SK-N-SH treated with all-trans-retinoic acid at 6 μM for 48 hours (cell line): ENCODE data around the gene ALDH4A1.
A peak's percentile ranks its signal among the peaks of the same experiment; 100 is the strongest.

Experiments
- ATAC-seq: fragments of 200-7000 bp; cut with Tn5 transposase; 3 replicates; pipeline ENCODE4 v1.9.1; 2020; ENCODE audit warnings: mild to moderate bottlenecking, moderate library complexity
- ARNTL ChIP-seq: fragments of 450-650 bp; formaldehyde crosslinking; IDR thresholded peaks from 2 replicates; pipeline ENCODE4 v1.5.0; 2020; ENCODE audit warnings: low read depth, mild to moderate bottlenecking, moderate library complexity, borderline replicate concordance
- BACH2 ChIP-seq: fragments of 250-450 bp; sonication (Bioruptor Pico); IDR thresholded peaks from 2 replicates; pipeline ENCODE4 v1.9.0; 2021; ENCODE audit warnings: mild to moderate bottlenecking, borderline replicate concordance
- CSDC2 ChIP-seq: fragments of 250-450 bp; sonication (Bioruptor Pico); IDR thresholded peaks from 2 replicates; pipeline ENCODE4 v1.5.0; 2020; ENCODE audit warnings: mild to moderate bottlenecking, moderate library complexity
- CSRNP3 ChIP-seq: fragments of 250-450 bp; sonication (Bioruptor Pico); IDR thresholded peaks from 2 replicates; pipeline ENCODE4 v1.5.1; 2021; ENCODE audit warnings: mild to moderate bottlenecking, moderate library complexity
- ESRRG ChIP-seq: fragments of 250-450 bp; sonication (Bioruptor Pico); IDR thresholded peaks from 2 replicates; pipeline ENCODE4 v1.6.1; 2021; ENCODE audit warnings: mild to moderate bottlenecking
- GLIS3 ChIP-seq: fragments of 250-450 bp; sonication (Bioruptor Pico); IDR thresholded peaks from 2 replicates; pipeline ENCODE4 v1.5.0; 2020; ENCODE audit warnings: mild to moderate bottlenecking, moderate library complexity
- OSR1 ChIP-seq: fragments of 250-450 bp; sonication (Bioruptor Pico); IDR thresholded peaks from 2 replicates; pipeline ENCODE4 v1.8.0; 2022; ENCODE audit warnings: moderate library complexity, mild to moderate bottlenecking, inconsistent platforms
- PATZ1 ChIP-seq: fragments of 250-450 bp; sonication (Bioruptor Pico); IDR thresholded peaks from 2 replicates; pipeline ENCODE4 v1.8.0; 2020; ENCODE audit warnings: mild to moderate bottlenecking, moderate library complexity, borderline replicate concordance
- POU6F1 ChIP-seq: fragments of 250-450 bp; sonication (Bioruptor Pico); IDR thresholded peaks from 2 replicates; pipeline ENCODE4 v1.8.0; 2021; ENCODE audit warnings: low read depth, mild to moderate bottlenecking, moderate library complexity, borderline replicate concordance
- PPARA ChIP-seq: fragments of 250-450 bp; sonication (Bioruptor Pico); IDR thresholded peaks from 2 replicates; pipeline ENCODE4 v1.5.0; 2020; ENCODE audit warnings: mild to moderate bottlenecking, borderline replicate concordance
- RARB ChIP-seq: fragments of 250-450 bp; sonication (Bioruptor Pico); IDR thresholded peaks from 2 replicates; pipeline ENCODE4 v1.8.0; 2021; ENCODE audit warnings: mild to moderate bottlenecking, moderate library complexity
- SNAI2 ChIP-seq: fragments of 250-450 bp; sonication (Bioruptor Pico); IDR thresholded peaks from 2 replicates; pipeline ENCODE4 v1.5.0; 2020; ENCODE audit warnings: mild to moderate bottlenecking, moderate library complexity
- TCF4 ChIP-seq: fragments of 250-450 bp; sonication (Bioruptor Pico); IDR thresholded peaks from 2 replicates; pipeline ENCODE4 v1.8.0; 2021; ENCODE audit warnings: mild to moderate bottlenecking, moderate library complexity, borderline replicate concordance
- TOX ChIP-seq: fragments of 250-450 bp; sonication (Bioruptor Pico); IDR thresholded peaks from 2 replicates; pipeline ENCODE4 v1.8.0; 2021; ENCODE audit warnings: mild to moderate bottlenecking, moderate library complexity, borderline replicate concordance
- TSHZ2 ChIP-seq: fragments of 250-450 bp; sonication (Bioruptor Pico); IDR thresholded peaks from 2 replicates; pipeline ENCODE4 v1.5.0; 2020; ENCODE audit warnings: mild to moderate bottlenecking, moderate library complexity
- ZC3H10 ChIP-seq: fragments of 250-450 bp; sonication (Bioruptor Pico); IDR thresholded peaks from 2 replicates; pipeline ENCODE4 v1.5.1; 2021; ENCODE audit warnings: mild to moderate bottlenecking, moderate library complexity
- ZFP3 ChIP-seq: fragments of 250-450 bp; sonication (Bioruptor Pico); IDR thresholded peaks from 2 replicates; pipeline ENCODE4 v1.5.0; 2020; ENCODE audit warnings: mild to moderate bottlenecking, moderate library complexity
- ZFP30 ChIP-seq: fragments of 450-650 bp; formaldehyde crosslinking; IDR thresholded peaks from 2 replicates; pipeline ENCODE4 v1.5.0; 2022; ENCODE audit warnings: mild to moderate bottlenecking, moderate library complexity
- ZNF565 ChIP-seq: fragments of 450-650 bp; formaldehyde crosslinking; conservative IDR thresholded peaks from 2 replicates; pipeline ENCODE4 v1.5.0; 2020; ENCODE audit warnings: low read depth, mild to moderate bottlenecking, moderate library complexity
- ZNF70 ChIP-seq: fragments of 450-650 bp; formaldehyde crosslinking; IDR thresholded peaks from 2 replicates; pipeline ENCODE4 v1.5.0; 2020; ENCODE audit warnings: mild to moderate bottlenecking, moderate library complexity
- ZNF8 ChIP-seq: fragments of 450-650 bp; formaldehyde crosslinking; IDR thresholded peaks from 2 replicates; pipeline ENCODE4 v1.5.0; 2020; ENCODE audit warnings: mild to moderate bottlenecking, moderate library complexity

Gene ALDH4A1

GRCh38 chr1:18901952-18902522, 318 bp downstream of the ALDH4A1 start:
- no peak for TF ChIP-seq ARNTL
- no peak for TF ChIP-seq ZFP3 (CRISPR knock-in tag)
- no peak for TF ChIP-seq PPARA (CRISPR knock-in tag)
- no peak for TF ChIP-seq SNAI2
- no peak for TF ChIP-seq ZNF565 (CRISPR knock-in tag)
- TF ChIP-seq TCF4 (CRISPR knock-in tag) = no peak
- ATAC-seq = peak; percentile 2; the same call in 2 of the 3 replicates

DNA sequence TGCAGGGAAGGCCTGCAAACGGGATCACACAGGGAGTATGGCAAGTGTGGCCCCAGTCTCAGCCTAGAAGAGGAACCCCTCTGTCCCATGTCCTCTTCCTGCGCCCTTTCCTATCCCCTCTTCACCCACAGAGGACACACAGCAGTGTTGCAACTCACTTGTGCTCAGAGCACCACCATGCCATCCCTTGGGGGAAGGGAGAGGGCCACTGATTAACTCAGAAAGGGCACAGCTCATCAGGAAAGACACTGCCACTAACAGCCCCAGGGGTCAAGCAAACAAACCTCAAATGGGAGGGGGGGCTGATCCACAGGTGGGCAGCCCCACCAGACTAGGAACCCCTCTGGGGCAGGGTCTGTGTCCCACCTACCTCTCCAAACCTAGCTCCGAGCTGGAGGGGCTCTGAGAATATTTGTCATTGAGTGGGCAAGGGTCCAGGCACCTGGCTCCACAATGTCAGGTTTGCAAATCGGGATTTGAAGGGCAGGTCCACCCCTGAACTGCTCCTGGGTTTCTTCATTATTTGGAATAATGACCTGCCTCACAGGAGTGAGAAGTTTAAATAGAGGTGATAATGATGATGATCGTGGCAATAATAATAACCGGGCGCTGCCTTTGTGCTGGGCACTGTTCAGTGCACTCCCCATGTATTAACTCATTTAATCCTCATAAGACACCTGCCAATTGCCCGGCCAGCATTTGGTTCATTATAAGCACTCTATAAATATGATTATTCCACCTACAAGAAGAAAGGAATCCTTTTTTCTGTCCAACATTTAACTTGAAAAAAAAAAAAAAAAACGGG, 1.0 kb downstream of the ALDH4A1 start:
- TF ChIP-seq ZFP3 (CRISPR knock-in tag) (no peak), TCF4 (CRISPR knock-in tag) (no peak), SNAI2 (no peak), ZFP30 (CRISPR knock-in tag) (no peak), GLIS3 (CRISPR knock-in tag) (no peak), PATZ1 (no peak), ESRRG (CRISPR knock-in tag) (no peak), RARB (no peak)
- ATAC-seq = no peak

GRCh38 chr1:18900303-18900841, 2.0 kb downstream of the ALDH4A1 start:
- no peak for ATAC-seq
- TF ChIP-seq ZFP3 (CRISPR knock-in tag) = no peak
- no peak for TF ChIP-seq OSR1 (CRISPR knock-in tag)
- no peak for TF ChIP-seq ZNF8 (CRISPR knock-in tag)
- TF ChIP-seq ZC3H10 (CRISPR knock-in tag) = no peak
- TF ChIP-seq ZFP30 (CRISPR knock-in tag) = no peak
- no peak for TF ChIP-seq RARB
- no peak for TF ChIP-seq TOX (CRISPR knock-in tag)
- no peak for TF ChIP-seq SNAI2
- TF ChIP-seq CSDC2 (CRISPR knock-in tag) = no peak

- no peak for ATAC-seq
Measured at GRCh38 chr1:18899363-18900049, 2.8 kb downstream of the ALDH4A1 start.

More at GRCh38 chr1:18899363-18900049, 2.8 kb downstream of the ALDH4A1 start:
- TF ChIP-seq ARNTL (no peak), ZNF70 (CRISPR knock-in tag) (no peak), ZNF8 (CRISPR knock-in tag) (no peak), PPARA (CRISPR knock-in tag) (no peak), CSDC2 (CRISPR knock-in tag) (no peak), SNAI2 (no peak), ZNF565 (CRISPR knock-in tag) (no peak), CSRNP3 (CRISPR knock-in tag) (no peak), POU6F1 (CRISPR knock-in tag) (no peak), ZFP3 (CRISPR knock-in tag) (no peak), RARB (no peak), TSHZ2 (no peak), TOX (CRISPR knock-in tag) (no peak), BACH2 (CRISPR knock-in tag) (no peak), ESRRG (CRISPR knock-in tag) (no peak), OSR1 (CRISPR knock-in tag) (no peak), TCF4 (CRISPR knock-in tag) (no peak)
